ENCODE data around the gene NR2E3.

NR2E3 gene

DNA sequence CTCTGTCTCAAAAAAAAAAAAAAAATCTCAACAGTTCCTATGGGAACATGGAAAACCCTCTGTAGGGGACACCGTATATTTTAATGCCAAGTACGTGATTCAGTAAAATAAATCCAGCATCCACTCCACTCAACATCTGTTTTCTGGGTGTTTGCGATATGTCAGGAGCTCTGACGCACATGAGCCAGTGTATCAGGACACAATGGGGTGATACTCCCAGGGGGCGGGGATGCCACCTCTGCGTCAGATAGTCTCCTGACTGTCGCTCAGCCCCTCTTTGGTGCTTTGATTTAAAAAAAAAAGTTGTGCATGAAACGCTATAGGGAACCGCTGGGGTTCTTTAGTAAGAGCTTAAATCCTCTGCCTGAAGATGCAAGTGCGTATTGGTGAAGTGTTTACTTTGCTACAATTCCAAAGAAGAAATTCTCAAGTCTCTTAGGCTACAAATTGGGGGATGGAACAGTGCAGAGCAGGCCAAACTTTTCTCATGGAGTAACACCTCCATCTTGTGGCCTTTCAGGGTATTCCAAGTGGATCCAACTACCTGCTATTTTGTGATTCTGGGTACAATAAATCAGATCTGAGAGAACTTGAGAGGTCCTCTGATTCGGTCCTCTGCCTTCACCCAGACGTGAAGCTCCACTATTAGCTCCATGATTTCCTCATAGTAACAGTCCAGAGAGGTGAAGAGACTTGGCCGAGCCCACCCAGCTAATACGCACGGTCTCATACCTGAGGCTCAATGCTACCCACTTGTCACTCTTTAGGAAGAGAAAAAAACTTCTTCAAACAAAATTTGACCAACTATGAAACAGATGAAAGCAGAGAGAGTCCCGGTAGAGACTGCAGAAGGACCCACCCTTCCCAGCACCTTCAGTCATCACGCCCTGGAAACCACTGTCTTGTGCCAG, 9.3 kb upstream of the NR2E3 start:
- TF ChIP-seq, protein P1, sequence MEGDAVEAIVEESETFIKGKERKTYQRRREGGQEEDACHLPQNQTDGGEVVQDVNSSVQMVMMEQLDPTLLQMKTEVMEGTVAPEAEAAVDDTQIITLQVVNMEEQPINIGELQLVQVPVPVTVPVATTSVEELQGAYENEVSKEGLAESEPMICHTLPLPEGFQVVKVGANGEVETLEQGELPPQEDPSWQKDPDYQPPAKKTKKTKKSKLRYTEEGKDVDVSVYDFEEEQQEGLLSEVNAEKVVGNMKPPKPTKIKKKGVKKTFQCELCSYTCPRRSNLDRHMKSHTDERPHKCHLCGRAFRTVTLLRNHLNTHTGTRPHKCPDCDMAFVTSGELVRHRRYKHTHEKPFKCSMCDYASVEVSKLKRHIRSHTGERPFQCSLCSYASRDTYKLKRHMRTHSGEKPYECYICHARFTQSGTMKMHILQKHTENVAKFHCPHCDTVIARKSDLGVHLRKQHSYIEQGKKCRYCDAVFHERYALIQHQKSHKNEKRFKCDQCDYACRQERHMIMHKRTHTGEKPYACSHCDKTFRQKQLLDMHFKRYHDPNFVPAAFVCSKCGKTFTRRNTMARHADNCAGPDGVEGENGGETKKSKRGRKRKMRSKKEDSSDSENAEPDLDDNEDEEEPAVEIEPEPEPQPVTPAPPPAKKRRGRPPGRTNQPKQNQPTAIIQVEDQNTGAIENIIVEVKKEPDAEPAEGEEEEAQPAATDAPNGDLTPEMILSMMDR (IDR thresholded peaks at IDR 0.05; ENCODE audit: low read depth, low read length, missing control alignments), result peak; percentile 84
- H3K4me3 ChIP-seq (ENCODE audit: low read depth, low read length), result no peak overlapping the region
- in situ Hi-C loops (cut with HindIII; ENCODE audit: low sequenced_read_pairs), result no loop called here
- DNase-seq (ENCODE audit: low read depth), result peak; percentile 81

DNA sequence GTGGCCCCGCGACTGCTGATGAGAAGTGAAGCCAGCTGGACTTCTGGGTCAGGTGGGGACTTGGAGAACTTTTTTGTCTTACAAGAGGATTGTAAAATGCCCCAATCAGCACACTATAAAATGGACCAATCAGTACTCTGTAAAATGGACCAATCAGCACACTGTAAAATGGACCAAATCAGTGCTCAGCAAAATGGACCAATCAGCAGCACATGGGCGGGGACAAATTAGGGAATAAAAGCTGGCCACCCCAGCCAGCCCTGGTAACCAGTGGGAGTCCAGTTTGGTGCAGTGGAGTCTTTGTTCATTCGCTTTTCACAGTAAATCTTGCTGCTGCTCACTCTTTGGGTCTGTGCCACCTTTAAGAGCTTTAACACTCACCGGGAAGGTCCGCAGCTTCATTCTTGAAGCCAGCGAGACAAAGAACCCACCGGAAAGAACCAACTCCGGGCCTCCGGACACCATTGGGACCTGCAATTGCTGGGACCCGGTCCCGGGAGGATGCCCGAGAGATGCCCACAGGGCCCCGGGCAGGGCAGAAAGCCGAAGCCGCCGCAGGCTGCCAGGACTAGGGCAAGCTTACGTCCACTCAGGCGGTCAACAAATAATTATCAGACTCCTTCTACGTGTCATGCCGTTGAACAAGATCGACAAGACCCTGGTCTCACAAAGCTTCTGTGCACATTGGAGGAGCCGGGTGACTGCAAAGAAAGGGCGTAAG, 8.3 kb upstream of the NR2E3 start:
- no peak for DNase-seq (ENCODE audit: low read depth)
- H3K4me3 ChIP-seq (ENCODE audit: low read depth, low read length), result no peak overlapping the region
- TF ChIP-seq, protein P1 (IDR thresholded peaks at IDR 0.05; ENCODE audit: low read depth, low read length, missing control alignments), result no peak
- in situ Hi-C loops (cut with HindIII; ENCODE audit: low sequenced_read_pairs), result no loop called here

DNA sequence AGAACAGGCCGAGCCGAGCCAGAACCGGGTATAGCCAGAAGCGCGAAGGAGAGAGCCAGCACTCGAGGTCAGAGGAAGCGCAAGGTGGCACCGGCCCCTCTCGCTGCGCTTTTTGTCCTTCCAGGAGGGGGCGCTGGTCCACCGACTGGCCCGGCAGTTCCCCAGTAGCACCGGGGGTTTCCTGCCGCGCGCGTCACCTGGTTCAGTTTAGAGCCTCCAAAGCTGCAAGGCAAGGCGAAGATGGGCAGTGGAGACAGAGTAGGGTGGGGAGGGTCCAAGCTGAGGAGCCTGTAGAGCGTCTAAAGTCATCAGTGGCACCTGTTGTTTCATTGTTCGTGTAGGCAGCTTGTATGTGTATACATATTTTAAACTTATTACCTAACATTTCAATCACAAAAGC, 7.6 kb upstream of the NR2E3 start:
- no peak for DNase-seq (ENCODE audit: low read depth)
- TF ChIP-seq, protein P1 (IDR thresholded peaks at IDR 0.05; ENCODE audit: low read depth, low read length, missing control alignments), result peak; percentile 38
- in situ Hi-C loops (cut with HindIII; ENCODE audit: low sequenced_read_pairs), result no loop called here

DNA sequence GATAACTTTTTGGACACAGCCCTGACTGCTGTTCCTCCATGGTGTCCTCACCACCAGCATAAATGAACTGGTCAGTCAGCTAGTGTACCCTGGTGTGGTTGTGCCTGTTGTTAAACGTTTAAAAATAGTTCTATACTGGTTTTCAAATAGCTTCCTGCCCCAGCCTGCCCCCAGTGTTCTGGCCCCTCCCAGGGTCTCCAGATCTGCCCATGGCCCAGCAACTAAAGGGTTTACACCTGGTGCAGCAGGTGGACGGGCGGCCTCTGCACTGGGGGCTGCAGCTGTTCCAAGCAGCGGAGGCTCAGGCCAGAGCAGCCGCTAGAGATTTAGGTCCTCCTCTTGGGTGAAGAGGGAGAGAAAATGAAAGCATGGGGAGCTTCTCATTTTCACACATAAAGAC, 6.1 kb upstream of the NR2E3 start:
- H3K4me3 ChIP-seq (ENCODE audit: low read depth, low read length), result no peak overlapping the region
- DNase-seq (ENCODE audit: low read depth), result no peak
- in situ Hi-C loops (cut with HindIII; ENCODE audit: low sequenced_read_pairs), result no loop called here
- TF ChIP-seq, protein P1 (IDR thresholded peaks at IDR 0.05; ENCODE audit: low read depth, low read length, missing control alignments), result no peak

More for the DNA sequence above, 7.6 kb upstream of the NR2E3 start:
- H3K4me3 ChIP-seq (ENCODE audit: low read depth, low read length), result no peak overlapping the region

DNA sequence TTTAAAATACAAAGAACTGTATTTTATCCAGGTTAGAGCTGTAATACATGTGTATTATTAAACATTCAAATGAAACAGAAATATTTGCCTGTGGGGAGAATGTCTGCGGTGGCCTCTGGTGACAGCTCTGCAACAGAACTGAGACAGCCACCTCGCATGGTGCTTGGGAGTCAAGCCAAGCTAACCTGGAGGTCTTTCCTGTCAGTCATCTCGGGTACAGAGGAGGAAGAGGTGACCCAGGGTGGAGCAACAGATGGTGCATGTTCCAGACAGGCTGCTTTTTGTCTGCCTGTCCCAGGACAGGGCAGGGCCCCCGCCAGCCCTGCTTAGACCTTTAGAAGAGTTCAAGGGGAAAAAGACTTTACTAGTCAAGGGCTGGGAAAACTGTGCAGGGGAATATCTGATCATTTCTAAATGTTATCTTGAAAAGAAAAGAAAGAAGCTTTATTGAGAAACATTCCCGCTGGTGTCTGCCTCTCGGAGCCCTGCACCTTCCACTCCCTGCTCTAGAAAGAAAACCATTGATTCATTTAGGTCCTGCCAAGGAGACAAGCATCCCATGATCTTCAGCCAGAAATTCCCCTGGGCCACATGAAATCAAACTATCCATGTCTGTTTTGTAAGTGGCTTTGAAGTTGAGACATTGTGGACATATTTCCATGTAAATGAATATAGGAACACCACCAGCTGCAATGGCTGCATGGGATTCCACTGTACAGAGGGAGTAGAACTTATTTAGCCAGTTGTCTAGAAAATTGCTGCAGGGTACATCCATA, 5.5 kb upstream of the NR2E3 start:
- no peak for DNase-seq (ENCODE audit: low read depth)
- H3K4me3 ChIP-seq (ENCODE audit: low read depth, low read length), result no peak overlapping the region
- in situ Hi-C loops (cut with HindIII; ENCODE audit: low sequenced_read_pairs), result loop anchor here (5.0 kb wide), 1 partner anchor 53 kb away; no protein-coding TSS in a partner anchor
- TF ChIP-seq, protein P1 (IDR thresholded peaks at IDR 0.05; ENCODE audit: low read depth, low read length, missing control alignments), result no peak

DNA sequence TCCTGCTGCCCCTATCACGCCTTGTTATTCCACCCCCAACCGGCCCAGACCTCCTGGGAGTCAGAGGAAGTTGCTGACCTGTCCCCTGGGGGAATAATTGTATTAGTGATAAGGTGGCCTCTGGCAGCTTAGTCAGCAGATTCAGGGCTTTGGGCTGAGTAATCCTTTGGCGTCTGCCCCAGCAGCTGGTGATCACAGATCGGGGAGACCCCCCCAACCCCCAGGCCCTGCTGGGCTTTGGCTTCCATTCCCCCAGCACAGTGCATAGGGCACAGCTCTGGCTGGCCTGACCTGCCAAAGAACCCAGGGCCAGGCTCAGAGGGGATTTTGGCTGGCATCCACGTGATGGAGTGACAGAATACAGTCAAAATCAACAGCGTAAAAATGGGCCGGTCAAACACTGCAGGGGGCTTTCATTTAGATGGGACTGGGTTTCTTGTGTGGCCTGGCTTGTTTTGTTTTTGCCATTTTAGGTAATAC, 3.9 kb upstream of the NR2E3 start:
- TF ChIP-seq, protein P1 (IDR thresholded peaks at IDR 0.05; ENCODE audit: low read depth, low read length, missing control alignments), result no peak
- H3K4me3 ChIP-seq (ENCODE audit: low read depth, low read length), result no peak overlapping the region
- no peak for DNase-seq (ENCODE audit: low read depth)
- in situ Hi-C loops (cut with HindIII; ENCODE audit: low sequenced_read_pairs), result loop anchor here (5.0 kb wide), 1 partner anchor 54 kb away; no protein-coding TSS in a partner anchor

Measured in astrocyte of the cerebellum (primary cell).